HepG2 (cell line): ENCODE measurements around the gene NYAP2. TPM values are rescaled to one million over a fixed set of nuclear protein-coding genes. Genes with fewer than 3 reads are reported as not detected.

Experiments used
- ATAC-seq: fragments of 200-7000 bp; cut with Tn5 transposase; 3 replicates; pipeline ENCODE4 v1.9.1; 2020; ENCODE audit warnings: mild to moderate bottlenecking, moderate library complexity
- BruUV-seq: library from RNA; stranded (reverse); fragments of 400-500 nt; replicated peaks from 2 replicates; lab custom pipeline; 2021; lab: Mats Ljungman, UMichigan
- CTCF ChIA-PET: fragments of 300-600 bp; formaldehyde crosslinking; extraction: SDS; loops from one replicate; lab custom pipeline; 2021; ENCODE audit warnings: low total read pairs, inconsistent platforms, low intra/inter-chr PET ratio; lab: Yijun Ruan, JAX
- POLR2A ChIA-PET: fragments of 350-600 bp; sonication (Branson Sonifier 250); formaldehyde crosslinking; loops from one replicate; lab custom pipeline; 2020; ENCODE audit warnings: antibody characterized with exemption, inconsistent platforms; lab: Yijun Ruan, JAX
- DNase-seq: peaks from one replicate; pipeline ENCODE4 v3.0.0-alpha.2; 2015; ENCODE audit warnings: low spot score
- FAIRE-seq: peaks from 3 replicates; lab custom pipeline; 2011; peaks lifted over from hg19 to GRCh38; lab: Jason Lieb, UNC
- H2AFZ ChIP-seq: one replicate; pipeline ENCODE4 v1.6.1; 2011; ENCODE audit warnings: low read length, inconsistent platforms
- H3K27ac ChIP-seq: fragments of 300-600 bp; 3 replicates; pipeline ENCODE4 v1.8.0; 2011; ENCODE audit warnings: mixed run types, mild to moderate bottlenecking, mixed read lengths, low read length, inconsistent platforms; ENCODE audit not compliant: insufficient read depth; ENCODE audit errors: extremely low read length
- H3K27me3 ChIP-seq, 2 experiments: fragments of 200-600 bp in 1 of 2; 2 replicates in 1 of 2; 3 replicates in 1 of 2; pipeline versions ENCODE4 v1.6.0 to v1.8.0; 2011; ENCODE audit warnings: low read length in 2 of 2, mild to moderate bottlenecking in 2 of 2, moderate library complexity in 2 of 2, inconsistent platforms in 1 of 2; ENCODE audit not compliant: insufficient read depth in 2 of 2, control insufficient read depth in 1 of 2
- H3K36me3 ChIP-seq, 2 experiments: fragments of 200-600 bp in 1 of 2; replicated peaks in 1 of 2; 2 replicates in 1 of 2; 3 replicates in 1 of 2; pipeline versions ENCODE4 v1.5.1 to v1.8.0; 2011; ENCODE audit warnings: low read length in 2 of 2, inconsistent platforms in 1 of 2; ENCODE audit not compliant: insufficient read depth in 2 of 2, control insufficient read depth in 1 of 2
- H3K4me1 ChIP-seq: 2 replicates; pipeline ENCODE4 v1.5.1; 2012; ENCODE audit warnings: low read length, inconsistent platforms; ENCODE audit not compliant: insufficient read depth
- H3K4me2 ChIP-seq: 2 replicates; pipeline ENCODE4 v1.6.0; 2011; ENCODE audit warnings: low read depth, low read length, inconsistent platforms
- H3K4me3 ChIP-seq, 3 experiments: fragments of 200-600 bp in 1 of 3; sonication (generic), shearing (Covaris generic) in 1 of 3; replicated peaks in 1 of 3; 2 replicates each; pipeline ENCODE4 v1.5.1; 2011 to 2016; ENCODE audit warnings: low read length in 3 of 3, inconsistent platforms in 2 of 3, low read depth in 2 of 3, mild to moderate bottlenecking in 2 of 3, control low read depth in 1 of 3, mixed read lengths in 1 of 3; ENCODE audit not compliant: insufficient read depth in 1 of 3
- H3K79me2 ChIP-seq: one replicate; pipeline ENCODE4 v1.6.1; 2011; ENCODE audit warnings: low read length, inconsistent platforms; ENCODE audit not compliant: insufficient read depth
- H3K9ac ChIP-seq: 2 replicates; pipeline ENCODE4 v1.6.0; 2011; ENCODE audit warnings: mild to moderate bottlenecking, low read depth, low read length, inconsistent platforms; ENCODE audit not compliant: insufficient read depth
- H3K9me3 ChIP-seq: 2 replicates; pipeline ENCODE4 v1.5.1; 2012; ENCODE audit warnings: mild to moderate bottlenecking, low read length
- H4K20me1 ChIP-seq: 2 replicates; pipeline ENCODE4 v1.6.0; 2011; ENCODE audit warnings: inconsistent platforms, mild to moderate bottlenecking, low read length, moderate library complexity; ENCODE audit not compliant: insufficient read depth
- CENPT ChIP-seq: sonication (generic); formaldehyde crosslinking; IDR thresholded peaks from 2 replicates; pipeline ENCODE4 v1.8.0; 2022; ENCODE audit warnings: low read depth, mild to moderate bottlenecking, moderate library complexity, missing genetic modification reagents
- ERF ChIP-seq: IDR thresholded peaks from 2 replicates; pipeline ENCODE4 v1.6.1; 2018; ENCODE audit warnings: missing biosample characterization, missing genetic modification reagents
- GPN1 ChIP-seq: sonication (generic); formaldehyde crosslinking; IDR thresholded peaks from 2 replicates; pipeline ENCODE4 v1.5.1; 2020; ENCODE audit warnings: missing genetic modification reagents, borderline replicate concordance
- PBX3 ChIP-seq: sonication (generic); formaldehyde crosslinking; IDR thresholded peaks from 2 replicates; pipeline ENCODE4 v1.8.1; 2023; ENCODE audit warnings: missing genetic modification reagents, inconsistent platforms, borderline replicate concordance
- XRCC5 ChIP-seq: fragments of 200-400 bp; formaldehyde crosslinking; optimal IDR thresholded peaks from 2 replicates; pipeline ENCODE3; 2017; ENCODE audit warnings: mild to moderate bottlenecking, low read length
- ZNF552 ChIP-seq: sonication (generic); formaldehyde crosslinking; IDR thresholded peaks from 2 replicates; pipeline ENCODE4 v1.9.0; 2022; ENCODE audit warnings: missing genetic modification reagents, mild to moderate bottlenecking, borderline replicate concordance
- ZNF740 ChIP-seq: sonication (generic); formaldehyde crosslinking; IDR thresholded peaks from 2 replicates; pipeline ENCODE4 v1.4.0; 2020; ENCODE audit warnings: missing genetic modification reagents
- ZNF83 ChIP-seq: sonication (generic); formaldehyde crosslinking; IDR thresholded peaks from 2 replicates; pipeline ENCODE4 v1.4.0; 2020; ENCODE audit warnings: missing genetic modification reagents, mild to moderate bottlenecking, borderline replicate concordance
- WGBS: methylation state at CpG from one replicate; pipeline ENCODE4 v1.1.6; 2017; ENCODE audit warnings: low lambda C conversion rate; 5-methylcytosine and 5-hydroxymethylcytosine counted together
- in situ Hi-C: cut with HindIII; loops from 2 replicates; pipeline ENCODE4 v1.10.0; 2017; ENCODE audit warnings: low pct_unique_long_range_greater_than_20kb; ENCODE audit not compliant: extremely low pct_ligation_motif_present
- intact Hi-C: fragments of 100-400 bp; cut with micrococcal nuclease; formaldehyde crosslinking; loops from one replicate; pipeline ENCODE4 v1.10.0; 2022; ENCODE audit not compliant: unreplicated experiment
- polyA plus RNA-seq, 8 experiments: library from polyadenylated mRNA; depleted of rRNA in 3 of 8; stranded (reverse) in 7 of 8; unstranded in 1 of 8; fragments of >200 nt; fragmentation: Illumina TruSeq in 4 of 8; extraction: Trizol in 4 of 8; gene quantifications; 2 replicates each; pipeline versions ENCODE4 v1.2.1 to v1.2.3, GENCODE V29; 2011 to 2016; ENCODE audit warnings: low read depth in 4 of 8, missing spikeins in 1 of 8, mixed read lengths in 1 of 8; ENCODE audit not compliant: insufficient read depth in 1 of 8
- total RNA-seq, 5 experiments: library from RNA; depleted of rRNA; stranded (reverse); fragments of >200 nt; fragmentation: Illumina TruSeq; extraction: Trizol; gene quantifications; 2 replicates each; pipeline ENCODE4 v1.2.3, GENCODE V29; 2016; ENCODE audit warnings: low read depth in 1 of 5
- TF ChIP-seq, protein P1 (sequence below): sonication (generic); formaldehyde crosslinking; conservative IDR thresholded peaks from 2 replicates; pipeline ENCODE4 v1.4.0; 2020; ENCODE audit warnings: missing genetic modification reagents
- TF ChIP-seq, protein P2 (sequence below): IDR thresholded peaks from 2 replicates; pipeline ENCODE4 v1.6.1; 2016; ENCODE audit warnings: missing compliant biosample characterization, missing genetic modification reagents, borderline replicate concordance

NYAP2 gene
- total and polyA plus RNA-seq, 2 of the 13 experiments (the other 11 are each of a cell fraction or from before 2014, with no cell fraction given) = not detected

DNA sequence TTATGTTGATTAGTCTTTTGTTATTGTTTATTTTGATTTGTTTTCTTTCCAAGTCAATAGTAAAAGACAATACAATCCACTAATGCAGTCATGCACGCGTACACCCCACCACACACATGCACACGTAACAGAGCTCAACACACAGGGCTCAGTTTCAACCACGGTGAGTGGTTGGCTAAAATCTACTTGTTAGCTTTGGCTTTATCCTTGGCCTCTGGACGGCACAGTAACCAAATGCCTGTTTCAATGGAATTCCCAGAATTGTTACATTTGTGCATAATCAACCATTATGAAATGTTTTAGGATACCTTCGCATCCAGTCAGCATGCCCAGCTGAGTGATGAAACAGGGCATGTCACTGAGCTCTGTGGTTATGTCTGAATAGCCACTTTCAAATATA lies 53.2 kb downstream of the NYAP2 start (continued):
- TF ChIP-seq ZNF552 (CRISPR knock-in tag) (no peak), PBX3 (no peak), ZNF83 (CRISPR knock-in tag) (no peak), GPN1 (no peak), CENPT (CRISPR knock-in tag) (no peak), XRCC5 (no peak), ZNF740 (CRISPR knock-in tag) (no peak), ERF (CRISPR knock-in tag) (no peak)
- TF ChIP-seq, protein P1, sequence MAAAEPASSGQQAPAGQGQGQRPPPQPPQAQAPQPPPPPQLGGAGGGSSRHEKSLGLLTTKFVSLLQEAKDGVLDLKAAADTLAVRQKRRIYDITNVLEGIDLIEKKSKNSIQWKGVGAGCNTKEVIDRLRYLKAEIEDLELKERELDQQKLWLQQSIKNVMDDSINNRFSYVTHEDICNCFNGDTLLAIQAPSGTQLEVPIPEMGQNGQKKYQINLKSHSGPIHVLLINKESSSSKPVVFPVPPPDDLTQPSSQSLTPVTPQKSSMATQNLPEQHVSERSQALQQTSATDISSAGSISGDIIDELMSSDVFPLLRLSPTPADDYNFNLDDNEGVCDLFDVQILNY (CRISPR knock-in tag) = no peak

DNA sequence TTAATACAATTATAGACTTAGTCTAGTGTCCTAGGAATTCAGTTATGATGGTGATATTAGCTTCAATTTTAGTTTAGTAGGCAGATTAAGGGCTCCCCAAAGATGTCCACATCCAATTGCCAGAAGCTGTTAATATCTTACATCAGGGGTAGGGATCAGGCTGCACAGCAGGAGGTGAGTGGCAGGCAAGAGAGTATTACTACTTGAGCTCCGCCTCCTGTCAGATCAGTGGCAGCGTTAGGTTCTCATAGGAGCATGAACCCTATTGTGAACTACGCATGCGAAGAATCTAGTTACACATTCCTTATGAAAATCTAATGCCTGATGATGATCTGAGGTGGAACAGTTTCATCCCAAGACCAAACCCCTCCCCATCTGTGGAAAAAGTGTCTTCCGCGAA lies 54.9 kb downstream of the NYAP2 start:
- BruUV-seq = no TSS peak
- Histone ChIP-seq H4K20me1 (no peaks in the 10 kb centered on the region), H3K36me3 (no peaks in the 10 kb centered on the region), H3K4me3 (no peak overlapping the region), H3K9me3 (no peaks in the 10 kb centered on the region), H3K79me2 (no peaks in the 10 kb centered on the region), H3K4me2 (no peak overlapping the region), H3K27ac (no peak overlapping the region), H3K9ac (no peak overlapping the region), H2AFZ (no peak overlapping the region), H3K27me3 (no peaks in the 10 kb centered on the region), H3K4me1 (no peaks in the 10 kb centered on the region)
- ChIA-PET POLR2A (no interaction called here), CTCF (no interaction called here)
- FAIRE-seq (no peak), ATAC-seq (no peak), DNase-seq (no peak)
- TF ChIP-seq, protein P2, sequence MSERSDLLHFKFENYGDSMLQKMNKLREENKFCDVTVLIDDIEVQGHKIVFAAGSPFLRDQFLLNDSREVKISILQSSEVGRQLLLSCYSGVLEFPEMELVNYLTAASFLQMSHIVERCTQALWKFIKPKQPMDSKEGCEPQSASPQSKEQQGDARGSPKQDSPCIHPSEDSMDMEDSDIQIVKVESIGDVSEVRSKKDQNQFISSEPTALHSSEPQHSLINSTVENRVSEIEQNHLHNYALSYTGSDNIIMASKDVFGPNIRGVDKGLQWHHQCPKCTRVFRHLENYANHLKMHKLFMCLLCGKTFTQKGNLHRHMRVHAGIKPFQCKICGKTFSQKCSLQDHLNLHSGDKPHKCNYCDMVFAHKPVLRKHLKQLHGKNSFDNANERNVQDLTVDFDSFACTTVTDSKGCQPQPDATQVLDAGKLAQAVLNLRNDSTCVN (CRISPR knock-in tag) = no peak
- in situ Hi-C loops (no loop called here), intact Hi-C loops (no loop called here)
- 67% methylated on average over 6 of the region's 6 CpGs for WGBS
